OCI-LY3 (cell line): ENCODE data around the gene NOC4L.

Source experiments
- CTCF ChIP-seq: fragments of 200-600, 300-600 bp; sonication (generic); IDR thresholded peaks from 2 replicates; pipeline ENCODE4 v1.5.1; 2014; ENCODE audit warnings: antibody characterized with exemption, low read length, low read depth
- EZH2phosphoT487 ChIP-seq: fragments of 200-600 bp; shearing (Covaris generic); IDR thresholded peaks from 2 replicates; pipeline ENCODE4 v1.6.1; 2018; ENCODE audit warnings: antibody characterized with exemption, mixed run types, low read depth

DNA sequence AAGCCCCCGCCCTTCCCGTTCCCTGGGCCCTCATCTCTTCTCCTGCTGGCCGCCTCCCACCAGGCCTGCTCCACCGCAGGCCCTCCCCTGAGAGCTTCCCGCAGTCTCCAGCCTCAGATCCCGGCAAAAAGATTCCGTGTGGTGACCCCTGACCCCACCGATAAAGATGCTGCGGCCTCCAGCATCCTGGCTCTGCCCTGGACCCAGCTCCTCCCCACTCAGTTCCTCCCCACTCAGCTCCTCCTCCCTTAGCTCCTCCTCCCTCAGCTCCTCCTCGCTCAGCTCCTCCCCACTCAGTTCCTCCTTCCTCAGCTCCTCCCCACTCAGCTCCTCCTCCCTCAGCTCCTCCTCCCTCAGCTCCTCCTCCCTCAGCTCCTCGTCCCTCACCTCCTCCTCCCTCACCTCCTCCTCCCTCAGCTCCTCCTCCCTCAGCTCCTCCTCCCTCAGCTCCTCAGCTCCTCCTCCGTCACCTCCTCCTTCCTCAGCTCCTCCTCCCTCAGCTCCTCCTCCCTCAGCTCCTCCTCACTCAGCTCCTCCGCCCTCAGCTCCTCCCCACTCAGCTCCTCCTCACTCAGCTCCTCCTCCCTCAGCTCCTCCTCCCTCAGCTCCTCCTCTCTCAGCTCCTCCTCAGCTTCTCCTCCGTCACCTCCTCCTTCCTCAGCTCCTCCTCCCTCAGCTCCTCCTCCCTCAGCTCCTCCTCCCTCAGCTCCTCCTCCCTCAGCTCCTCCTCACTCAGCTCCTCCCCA, 17.0 kb downstream of the NOC4L start:
- TF ChIP-seq CTCF: no peak
- no peak for TF ChIP-seq EZH2phosphoT487
